ENCODE data around the gene GSTP1. TPM values are rescaled to one million over a fixed set of nuclear protein-coding genes. Genes with fewer than 3 reads are reported as not detected.

GSTP1 gene
- total and polyA plus RNA-seq, 9 of the 15 experiments (the other 6 are each of a cell fraction or from before 2014, with no cell fraction given): 592 to 2,150 (median 1,204) TPM

- TF ChIP-seq, protein P1, sequence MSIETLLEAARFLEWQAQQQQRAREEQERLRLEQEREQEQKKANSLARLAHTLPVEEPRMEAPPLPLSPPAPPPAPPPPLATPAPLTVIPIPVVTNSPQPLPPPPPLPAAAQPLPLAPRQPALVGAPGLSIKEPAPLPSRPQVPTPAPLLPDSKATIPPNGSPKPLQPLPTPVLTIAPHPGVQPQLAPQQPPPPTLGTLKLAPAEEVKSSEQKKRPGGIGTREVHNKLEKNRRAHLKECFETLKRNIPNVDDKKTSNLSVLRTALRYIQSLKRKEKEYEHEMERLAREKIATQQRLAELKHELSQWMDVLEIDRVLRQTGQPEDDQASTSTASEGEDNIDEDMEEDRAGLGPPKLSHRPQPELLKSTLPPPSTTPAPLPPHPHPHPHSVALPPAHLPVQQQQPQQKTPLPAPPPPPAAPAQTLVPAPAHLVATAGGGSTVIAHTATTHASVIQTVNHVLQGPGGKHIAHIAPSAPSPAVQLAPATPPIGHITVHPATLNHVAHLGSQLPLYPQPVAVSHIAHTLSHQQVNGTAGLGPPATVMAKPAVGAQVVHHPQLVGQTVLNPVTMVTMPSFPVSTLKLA (conservative IDR thresholded peaks at IDR 0.05): no peak
- TF ChIP-seq BCL6 (CRISPR knock-in tag; IDR thresholded peaks at IDR 0.05) (no peak), TRIM24 (IDR thresholded peaks at IDR 0.05) (peak in 1 of 2 experiments; percentile 52; a peak in 2 of 4 replicates), CBX1 (IDR thresholded peaks at IDR 0.05; ENCODE audit: low read depth) (no peak), ZNF24 (IDR thresholded peaks at IDR 0.05) (no peak), XRCC3 (IDR thresholded peaks at IDR 0.05) (no peak), CBX3 (IDR thresholded peaks at IDR 0.05; ENCODE audit: borderline replicate concordance in 1 of 2, low read length in 2 of 2) (peak in 1 of 2 experiments; percentile 78; a peak in 2 of 3 replicates), TRIM28 (IDR thresholded peaks at IDR 0.05) (0 out of 2 replicates have a peak, but pooled peaks have one; percentile 46), MTA1 (IDR thresholded peaks at IDR 0.05; ENCODE audit: borderline replicate concordance) (no peak), ZNF280A (IDR thresholded peaks at IDR 0.05; ENCODE audit: low read depth, partially characterized antibody) (peak; percentile 61), GATAD2B (IDR thresholded peaks at IDR 0.05; ENCODE audit: borderline replicate concordance) (no peak), ZC3H8 (IDR thresholded peaks at IDR 0.05) (no peak)
Measured at GRCh38 chr11:67596753-67597300, 13.2 kb downstream of the GSTP1 start (continued).
